DOHH2 (cell line): ENCODE results near the gene DZIP1L.

Source experiments
- CTCF ChIP-seq: fragments of 200-600 bp; sonication (generic); IDR thresholded peaks from one replicate; pipeline ENCODE4 v1.5.1; 2014; ENCODE audit warnings: antibody characterized with exemption, mild to moderate bottlenecking, low read depth, low read length; ENCODE audit not compliant: poor library complexity, severe bottlenecking
- EZH2phosphoT487 ChIP-seq: fragments of 200-600 bp; sonication (generic); IDR thresholded peaks from 2 replicates; pipeline ENCODE4 v1.6.1; 2017; ENCODE audit warnings: borderline replicate concordance, mild to moderate bottlenecking, antibody characterized with exemption, low read length, moderate library complexity, mixed read lengths

- TF ChIP-seq CTCF (no peak), EZH2phosphoT487 (no peak)
Observed at GRCh38 chr3:138043266-138044029, 72.0 kb downstream of the DZIP1L start.
